ENCODE measurements around the gene CREBBP.

CREBBP gene

DNA sequence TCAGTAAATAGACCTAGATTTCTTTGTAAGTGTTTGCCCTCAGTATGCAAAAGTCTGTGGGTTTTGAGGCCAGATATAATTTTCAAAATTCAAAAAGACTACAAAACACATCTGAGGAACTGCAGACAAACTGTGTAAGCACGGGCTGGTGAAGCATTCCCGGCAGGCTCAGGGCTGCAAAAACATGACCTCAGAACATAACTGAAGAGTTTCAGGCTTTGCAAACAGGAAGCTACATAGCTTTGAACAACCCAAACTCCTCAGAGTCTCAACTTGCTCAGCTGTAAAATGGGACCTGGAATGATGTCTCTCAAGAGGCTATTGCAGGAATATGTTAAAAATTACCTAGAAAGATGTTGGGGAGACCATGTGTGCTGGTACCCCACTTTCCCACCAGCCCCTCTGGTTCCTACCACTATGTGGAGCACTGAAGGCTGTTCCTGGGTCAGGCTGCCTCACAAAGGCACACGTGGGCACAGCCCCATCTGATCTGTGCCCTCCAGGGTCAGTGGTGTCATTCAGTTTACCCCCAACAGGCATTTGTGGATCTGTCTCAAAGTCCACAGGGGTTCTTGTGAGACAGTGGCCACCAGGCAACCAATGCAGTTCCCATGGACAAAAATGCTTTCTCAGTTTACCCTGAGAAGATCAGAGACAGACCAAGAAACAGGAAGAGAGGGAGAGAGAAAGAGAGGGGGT, 72.9 kb downstream of the CREBBP start:
- Mint-ChIP-seq H3K36me3 (peaks cover 43% of the 10 kb centered on the region), H3K4me3 (peak overlapping the region; percentile 44), H3K4me1 (peaks cover 84% of the 10 kb centered on the region), H3K9me3 (no peaks in the 10 kb centered on the region), H3K27ac (peak overlapping the region; percentile 60)
- peak; percentile 59 for ATAC-seq
- no peak for DNase-seq (ENCODE audit: low spot score in 2 of 2)

DNA sequence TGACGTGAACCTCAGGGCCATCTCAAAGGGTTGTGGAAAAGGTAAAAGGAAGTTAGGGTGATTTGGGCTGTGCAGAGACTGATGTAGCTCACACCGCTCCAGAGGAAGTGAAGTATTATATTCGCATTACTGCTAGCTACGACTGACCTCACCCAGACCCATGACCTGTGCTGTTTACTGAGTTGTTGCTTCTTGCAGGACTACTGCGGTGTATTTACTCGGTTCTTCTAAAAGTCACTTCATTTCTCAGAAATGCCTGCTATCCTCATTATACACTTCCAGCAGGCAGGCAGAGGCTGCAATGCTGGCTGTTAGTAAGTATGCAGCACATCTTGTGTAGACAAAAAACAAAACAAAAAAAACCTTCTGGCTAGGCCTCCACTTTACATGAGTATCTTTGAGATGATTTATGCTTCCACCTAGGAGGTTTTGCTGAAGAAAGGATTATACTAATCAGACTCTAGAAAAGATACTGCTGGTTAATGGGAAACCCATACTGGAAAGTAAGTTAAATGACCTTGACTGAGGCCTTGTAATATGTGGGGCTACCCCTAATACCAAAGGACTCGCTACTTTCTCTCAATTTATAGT, 76.0 kb downstream of the CREBBP start:
- DNase-seq (ENCODE audit: low spot score in 2 of 2) (no peak), ATAC-seq (no peak)
- H3K36me3 Mint-ChIP-seq: peaks cover 42% of the 10 kb centered on the region
- H3K9me3 Mint-ChIP-seq: no peaks in the 10 kb centered on the region
- H3K4me1 Mint-ChIP-seq: peaks cover 85% of the 10 kb centered on the region
- no peak overlapping the region for H3K27ac Mint-ChIP-seq
- no peak overlapping the region for H3K4me3 Mint-ChIP-seq

GRCh38 chr16:3800477-3801270, 79.8 kb downstream of the CREBBP start:
- peaks cover 64% of the 10 kb centered on the region for H3K4me1 Mint-ChIP-seq
- H3K36me3 Mint-ChIP-seq: peaks cover 10% of the 10 kb centered on the region
- no peak overlapping the region for H3K4me3 Mint-ChIP-seq
- DNase-seq (ENCODE audit: low spot score in 2 of 2) (no peak), ATAC-seq (no peak)
- no peak overlapping the region for H3K27ac Mint-ChIP-seq
- no peaks in the 10 kb centered on the region for H3K9me3 Mint-ChIP-seq

DNA sequence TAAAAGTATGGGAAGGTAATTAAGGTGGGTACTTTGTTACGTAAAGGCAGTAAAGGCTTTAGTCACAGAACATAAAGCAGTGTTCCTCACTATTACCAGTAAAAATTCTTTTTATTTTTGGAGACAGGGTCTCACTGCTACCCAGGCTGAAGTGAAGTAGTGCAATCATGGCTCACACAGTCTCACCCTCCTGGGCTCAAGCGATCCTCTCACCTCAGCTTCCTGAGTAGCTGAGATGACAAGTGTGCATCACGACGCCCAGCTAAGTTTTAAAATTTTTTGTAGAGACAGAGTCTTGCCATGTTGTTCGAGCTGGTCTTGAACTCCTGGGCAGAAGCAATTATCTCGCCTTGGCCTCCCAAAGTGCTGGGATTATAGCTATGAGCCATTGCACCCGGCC, 80.5 kb downstream of the CREBBP start:
- ATAC-seq (no peak), DNase-seq (ENCODE audit: low spot score in 2 of 2) (no peak)
- H3K36me3 Mint-ChIP-seq: peaks cover 10% of the 10 kb centered on the region
- no peak overlapping the region for H3K27ac Mint-ChIP-seq
- H3K9me3 Mint-ChIP-seq: no peaks in the 10 kb centered on the region
- H3K4me3 Mint-ChIP-seq: no peak overlapping the region
- peaks cover 57% of the 10 kb centered on the region for H3K4me1 Mint-ChIP-seq

DNA sequence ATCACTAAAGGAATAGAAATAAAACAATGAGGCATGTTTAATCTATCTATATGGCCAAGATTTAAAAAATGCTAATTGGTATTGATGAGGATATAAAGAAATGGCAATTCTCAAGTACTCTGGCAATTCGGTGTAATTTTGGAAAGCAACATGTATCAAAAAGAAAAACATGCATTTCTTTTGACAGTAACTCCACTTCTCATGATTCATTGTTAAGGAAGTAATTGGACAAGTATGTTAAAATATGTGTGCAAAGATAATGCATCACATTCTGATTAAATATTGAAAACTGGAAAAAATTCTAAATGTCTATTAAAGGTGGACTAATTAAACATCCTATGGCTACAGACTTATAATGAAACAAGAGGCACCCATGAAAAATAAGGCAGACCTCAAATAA, 81.2 kb downstream of the CREBBP start:
- Mint-ChIP-seq H3K4me3 (no peak overlapping the region), H3K27ac (no peak overlapping the region)

DNA sequence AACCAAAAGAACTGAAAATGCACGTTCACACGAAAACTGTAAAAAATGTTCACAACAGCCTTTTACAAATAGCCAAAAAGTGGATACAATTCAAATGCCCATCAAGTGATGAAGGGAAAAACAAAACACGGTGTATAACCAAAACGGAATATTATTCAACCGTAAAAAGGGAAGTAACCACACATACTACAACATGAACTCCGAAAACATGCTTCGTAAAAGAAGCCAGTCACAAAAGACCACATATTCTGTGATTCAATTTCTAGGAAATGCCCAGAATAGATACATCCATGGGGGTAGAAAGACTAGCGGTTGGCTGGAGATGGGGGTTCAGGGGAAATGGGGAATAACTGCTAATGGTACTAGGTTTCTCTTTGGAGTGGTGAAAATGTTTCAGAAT, 81.7 kb downstream of the CREBBP start:
- peaks cover 13% of the 10 kb centered on the region for H3K36me3 Mint-ChIP-seq
- DNase-seq (ENCODE audit: low spot score in 2 of 2) (no peak), ATAC-seq (no peak)
- no peak overlapping the region for H3K4me3 Mint-ChIP-seq
- H3K9me3 Mint-ChIP-seq: no peaks in the 10 kb centered on the region
- no peak overlapping the region for H3K27ac Mint-ChIP-seq
- peaks cover 46% of the 10 kb centered on the region for H3K4me1 Mint-ChIP-seq

More for the DNA sequence above, 81.2 kb downstream of the CREBBP start:
- Mint-ChIP-seq H3K4me1 (peaks cover 51% of the 10 kb centered on the region), H3K9me3 (no peaks in the 10 kb centered on the region), H3K36me3 (peaks cover 10% of the 10 kb centered on the region)
- ATAC-seq (no peak), DNase-seq (ENCODE audit: low spot score in 2 of 2) (no peak)

GRCh38 chr16:3797904-3798811, 82.4 kb downstream of the CREBBP start:
- Mint-ChIP-seq H3K4me3 (peak overlapping the region; percentile 36), H3K4me1 (peaks cover 43% of the 10 kb centered on the region), H3K36me3 (peaks cover 17% of the 10 kb centered on the region), H3K9me3 (no peaks in the 10 kb centered on the region), H3K27ac (no peak overlapping the region)
- DNase-seq (ENCODE audit: low spot score in 2 of 2): no peak
- peak; percentile 72 for ATAC-seq

DNA sequence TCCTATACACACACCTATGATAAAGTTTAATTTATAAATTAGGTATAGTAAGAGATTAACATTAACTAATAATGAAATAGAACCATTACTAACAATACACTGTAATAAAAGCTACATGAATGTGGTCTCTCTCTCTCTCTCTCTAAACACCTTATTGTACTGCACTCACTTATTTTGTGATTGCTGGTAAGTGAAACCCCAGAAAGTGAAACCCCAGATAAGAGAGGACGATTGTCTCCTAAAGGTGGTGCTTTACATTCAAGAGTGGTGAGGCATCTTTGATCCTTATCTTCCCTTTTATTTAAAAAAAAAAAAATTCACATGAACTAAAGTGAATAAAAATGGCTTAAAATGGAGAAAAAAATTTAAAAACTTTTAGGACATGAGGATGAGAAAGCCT, 83.0 kb downstream of the CREBBP start:
- peaks cover 44% of the 10 kb centered on the region for H3K4me1 Mint-ChIP-seq
- ATAC-seq (no peak), DNase-seq (ENCODE audit: low spot score in 2 of 2) (no peak)
- H3K27ac Mint-ChIP-seq: no peak overlapping the region
- peaks cover 20% of the 10 kb centered on the region for H3K36me3 Mint-ChIP-seq
- peak overlapping the region; percentile 36 for H3K4me3 Mint-ChIP-seq
- H3K9me3 Mint-ChIP-seq: no peaks in the 10 kb centered on the region

DNA sequence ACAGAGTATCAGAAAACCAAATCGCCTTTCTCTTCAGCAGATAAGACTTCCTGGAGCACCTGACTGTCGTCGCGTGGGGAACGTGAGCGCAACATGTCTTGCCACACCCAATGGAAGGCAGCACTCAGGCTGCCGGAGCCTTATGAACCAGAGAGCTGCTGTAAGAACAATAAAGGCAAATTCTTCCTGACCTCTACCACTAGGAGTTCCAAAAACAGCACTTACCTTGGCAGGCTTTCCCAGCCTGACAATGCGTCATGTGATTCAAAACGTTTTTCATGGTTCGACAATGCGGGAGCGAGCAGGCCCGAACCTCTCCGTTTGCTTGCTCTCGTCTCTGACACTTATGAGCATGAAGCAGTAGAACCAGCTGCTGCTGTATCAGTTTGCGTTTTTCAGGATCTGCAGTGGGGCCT, 87.3 kb downstream of the CREBBP start:
- Mint-ChIP-seq H3K36me3 (peaks cover 52% of the 10 kb centered on the region), H3K27ac (no peak overlapping the region), H3K4me3 (no peak overlapping the region), H3K9me3 (no peaks in the 10 kb centered on the region), H3K4me1 (peaks cover 51% of the 10 kb centered on the region)
- ATAC-seq (no peak), DNase-seq (ENCODE audit: low spot score in 2 of 2) (no peak)

GRCh38 chr16:3792472-3793012, 88.0 kb downstream of the CREBBP start:
- Mint-ChIP-seq H3K36me3 (peaks cover 57% of the 10 kb centered on the region), H3K4me3 (no peak overlapping the region), H3K9me3 (no peaks in the 10 kb centered on the region), H3K4me1 (peaks cover 49% of the 10 kb centered on the region), H3K27ac (no peak overlapping the region)
- DNase-seq (ENCODE audit: low spot score in 2 of 2): no peak
- no peak for ATAC-seq

DNA sequence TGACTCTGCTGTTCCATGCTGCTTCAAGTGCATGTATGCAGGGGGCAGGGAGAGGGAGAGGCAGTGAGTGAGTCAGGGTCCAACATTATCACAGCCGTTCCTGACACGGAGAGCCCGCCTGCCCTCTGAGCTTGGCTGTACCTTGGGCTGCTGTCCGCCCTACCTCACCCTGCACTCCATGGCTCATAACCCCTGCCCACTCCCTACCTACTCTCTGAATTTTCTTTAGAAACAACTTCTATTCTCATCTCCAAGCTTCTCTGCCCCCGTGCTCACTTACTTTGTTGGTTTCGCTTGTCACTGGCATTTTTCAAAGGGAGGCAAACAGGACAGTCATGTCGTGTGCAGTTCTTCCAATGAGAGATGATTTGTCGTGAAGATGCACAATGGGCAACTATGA, 88.8 kb downstream of the CREBBP start:
- peaks cover 48% of the 10 kb centered on the region for H3K4me1 Mint-ChIP-seq
- DNase-seq (ENCODE audit: low spot score in 2 of 2) (no peak), ATAC-seq (no peak)
- H3K4me3 Mint-ChIP-seq: no peak overlapping the region
- H3K36me3 Mint-ChIP-seq: peaks cover 62% of the 10 kb centered on the region
- no peak overlapping the region for H3K27ac Mint-ChIP-seq
- H3K9me3 Mint-ChIP-seq: no peaks in the 10 kb centered on the region

DNA sequence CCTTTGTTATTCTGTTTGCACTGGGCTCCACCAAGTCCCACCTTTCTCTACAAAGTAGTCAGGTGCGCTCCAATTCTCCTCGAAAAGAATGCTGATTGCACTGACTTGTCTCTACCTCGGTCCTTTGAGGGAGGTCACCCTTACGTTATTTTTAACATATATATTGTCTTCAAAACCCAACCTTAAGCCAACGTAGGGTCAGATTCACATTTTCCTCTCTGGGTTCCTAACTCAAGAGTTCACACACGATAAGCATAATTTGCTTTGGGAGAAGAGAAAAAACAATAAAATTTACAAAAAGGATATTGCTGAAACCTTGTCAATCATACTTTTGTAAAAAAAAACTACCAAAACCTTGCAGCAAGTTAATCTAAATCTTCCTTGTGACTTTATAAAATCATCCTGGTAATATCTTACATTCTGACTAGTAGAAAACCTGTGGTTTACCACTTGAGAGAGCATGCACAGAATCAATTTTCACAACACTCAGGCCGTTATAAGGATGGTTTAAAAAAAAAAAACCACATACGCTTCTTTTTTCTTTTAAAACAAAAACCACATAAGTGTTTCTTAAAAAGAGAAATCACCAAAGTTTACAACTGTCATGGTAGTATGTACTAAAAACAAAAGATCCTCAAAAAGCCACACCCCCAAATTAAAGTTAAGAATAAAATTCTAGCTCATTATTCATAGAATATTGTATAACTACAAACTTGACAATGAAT, 91.0 kb downstream of the CREBBP start:
- Mint-ChIP-seq H3K4me1 (peaks cover 58% of the 10 kb centered on the region), H3K27ac (peak overlapping the region; percentile 40)
- ATAC-seq: peak; percentile 96

DNA sequence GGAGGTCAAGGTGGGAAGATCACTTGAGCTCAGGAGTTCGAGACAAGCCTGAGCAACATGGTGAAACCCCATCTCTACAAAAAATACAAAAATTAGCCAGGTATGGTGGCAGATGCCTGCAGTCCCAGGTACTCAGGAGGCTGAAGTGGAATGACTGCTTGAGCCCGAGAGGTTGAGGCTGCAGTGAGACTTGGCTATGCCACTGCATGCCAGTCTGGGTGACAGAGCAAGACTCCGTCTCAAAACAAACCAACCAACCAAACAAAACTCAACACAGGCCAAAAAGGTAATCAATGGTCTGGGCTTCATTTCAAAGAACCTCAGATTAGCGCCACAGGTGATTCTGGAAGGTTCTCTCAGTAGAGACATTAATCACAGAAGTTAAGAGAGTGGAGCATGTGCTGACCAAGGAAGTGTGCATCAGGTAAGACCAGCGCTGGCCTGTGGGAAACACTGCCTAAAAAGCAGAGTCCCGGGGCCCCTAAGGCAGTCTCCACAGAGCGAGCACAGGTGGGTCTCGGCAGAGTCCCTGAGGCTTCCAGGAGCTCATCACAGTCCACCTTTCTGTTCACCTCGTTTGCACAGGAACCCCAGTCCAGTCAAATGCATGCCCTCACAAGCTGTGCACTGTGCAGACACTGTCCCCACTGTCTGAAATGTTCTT, 91.7 kb downstream of the CREBBP start:
- peak overlapping the region; percentile 40 for H3K27ac Mint-ChIP-seq
- no peak for ATAC-seq
- H3K36me3 Mint-ChIP-seq: peaks cover 65% of the 10 kb centered on the region
- no peak for DNase-seq (ENCODE audit: low spot score in 2 of 2)
- H3K9me3 Mint-ChIP-seq: no peaks in the 10 kb centered on the region
- no peak overlapping the region for H3K4me3 Mint-ChIP-seq
- H3K4me1 Mint-ChIP-seq: peaks cover 62% of the 10 kb centered on the region

More for the DNA sequence above, 91.0 kb downstream of the CREBBP start:
- no peaks in the 10 kb centered on the region for H3K9me3 Mint-ChIP-seq
- no peak for DNase-seq (ENCODE audit: low spot score in 2 of 2)
- peaks cover 69% of the 10 kb centered on the region for H3K36me3 Mint-ChIP-seq
- no peak overlapping the region for H3K4me3 Mint-ChIP-seq

Data from stimulated activated effector memory CD8-positive, alpha-beta T cell treated with anti-CD3 and anti-CD28 coated beads, Interleukin-12 subunit alpha, Interleukin-12 subunit beta, amount 100 ng/mL, for 72 hours (primary cell).